H9 (cell line): Measurements from ENCODE around the gene TWSG1. TPM values are rescaled to one million over a fixed set of nuclear protein-coding genes. Genes with fewer than 3 reads are reported as not detected.
A peak's percentile ranks its signal among the peaks of the same experiment; 100 is the strongest.

Experiments
- DNase-seq: peaks from one replicate; pipeline ENCODE4 v3.0.0-alpha.2; 2017
- H2AFZ ChIP-seq: one replicate; pipeline ENCODE4 v1.6.1; 2013; ENCODE audit warnings: mild to moderate bottlenecking, low read length, control low read depth, moderate library complexity
- H2AK5ac ChIP-seq: 2 replicates; pipeline ENCODE4 v1.6.1; 2013; ENCODE audit warnings: low read length, control low read depth, mixed read lengths; ENCODE audit not compliant: insufficient read length
- H2BK120ac ChIP-seq: one replicate; pipeline ENCODE4 v1.6.1; 2013; ENCODE audit warnings: low read depth, mild to moderate bottlenecking, low read length, control low read depth, inconsistent platforms; ENCODE audit not compliant: poor library complexity, severe bottlenecking
- H2BK12ac ChIP-seq: 2 replicates; pipeline ENCODE4 v1.6.1; 2013; ENCODE audit warnings: low read length, control low read depth, mixed read lengths, low read depth; ENCODE audit not compliant: insufficient read length
- H2BK15ac ChIP-seq: 2 replicates; pipeline ENCODE4 v1.6.1; 2013; ENCODE audit warnings: low read depth, low read length, control low read depth
- H2BK20ac ChIP-seq: one replicate; pipeline ENCODE4 v1.6.1; 2013; ENCODE audit warnings: low read depth, mild to moderate bottlenecking, low read length, control low read depth, inconsistent platforms; ENCODE audit not compliant: poor library complexity, severe bottlenecking
- H2BK5ac ChIP-seq: 2 replicates; pipeline ENCODE4 v1.6.1; 2013; ENCODE audit warnings: low read length, control low read depth, mixed read lengths; ENCODE audit not compliant: insufficient read length
- H3K14ac ChIP-seq: 2 replicates; pipeline ENCODE4 v1.6.1; 2013; ENCODE audit warnings: low read length, control low read depth; ENCODE audit not compliant: insufficient read depth
- H3K18ac ChIP-seq: 2 replicates; pipeline ENCODE4 v1.6.1; 2013; ENCODE audit warnings: low read depth, mild to moderate bottlenecking, mixed read lengths, low read length, control low read depth; ENCODE audit not compliant: insufficient read length
- H3K23ac ChIP-seq: 2 replicates; pipeline ENCODE4 v1.6.1; 2013; ENCODE audit warnings: low read length, control low read depth, mixed read lengths, low read depth; ENCODE audit not compliant: insufficient read length
- H3K23me2 ChIP-seq: 2 replicates; pipeline ENCODE4 v1.6.1; 2013; ENCODE audit warnings: low read depth, mild to moderate bottlenecking, mixed read lengths, low read length, control low read depth; ENCODE audit not compliant: insufficient read length, poor library complexity, severe bottlenecking
- H3K27ac ChIP-seq: 2 replicates; pipeline ENCODE4 v1.5.1; 2013; ENCODE audit warnings: low read length, control low read depth, mixed read lengths, low read depth; ENCODE audit not compliant: insufficient read length
- H3K27me3 ChIP-seq: 2 replicates; pipeline ENCODE4 v1.6.1; 2013; ENCODE audit warnings: low read length, control low read depth, inconsistent platforms; ENCODE audit not compliant: insufficient read depth
- H3K4ac ChIP-seq: 2 replicates; pipeline ENCODE4 v1.6.1; 2013; ENCODE audit warnings: low read depth, mild to moderate bottlenecking, control low read depth, inconsistent platforms, low read length, moderate library complexity
- H3K4me1 ChIP-seq: 2 replicates; pipeline ENCODE4 v1.6.1; 2013; ENCODE audit warnings: low read length, control low read depth, inconsistent platforms; ENCODE audit not compliant: insufficient read depth
- H3K4me2 ChIP-seq: 2 replicates; pipeline ENCODE4 v1.6.1; 2013; ENCODE audit warnings: low read length, control low read depth, mixed read lengths; ENCODE audit not compliant: insufficient read length, insufficient read depth
- H3K56ac ChIP-seq: 2 replicates; pipeline ENCODE4 v1.6.1; 2013; ENCODE audit warnings: low read depth, mild to moderate bottlenecking, mixed read lengths, low read length, control low read depth; ENCODE audit not compliant: insufficient read length
- H3K79me1 ChIP-seq: 2 replicates; pipeline ENCODE4 v1.6.1; 2013; ENCODE audit warnings: low read depth, mild to moderate bottlenecking, moderate library complexity, low read length, control low read depth, inconsistent platforms; ENCODE audit not compliant: insufficient read depth, poor library complexity, severe bottlenecking
- H3K79me2 ChIP-seq: 2 replicates; pipeline ENCODE4 v1.6.1; 2013; ENCODE audit warnings: low read length, control low read depth, inconsistent platforms; ENCODE audit not compliant: insufficient read depth
- H3K9ac ChIP-seq: 2 replicates; pipeline ENCODE4 v1.6.1; 2013; ENCODE audit warnings: low read length, control low read depth, mixed read lengths; ENCODE audit not compliant: insufficient read length; ENCODE audit errors: extremely low read depth
- H3K9me3 ChIP-seq: one replicate; pipeline ENCODE4 v1.6.1; 2013; ENCODE audit warnings: low read depth, low read length, inconsistent platforms; ENCODE audit not compliant: control insufficient read depth
- H3T11ph ChIP-seq: one replicate; pipeline ENCODE4 v1.6.1; 2013; ENCODE audit warnings: mild to moderate bottlenecking, low read length, control low read depth, inconsistent platforms
- H4K20me1 ChIP-seq: one replicate; pipeline ENCODE4 v1.6.1; 2013; ENCODE audit not compliant: control insufficient read depth, insufficient read length, insufficient read depth
- H4K5ac ChIP-seq: 2 replicates; pipeline ENCODE4 v1.6.1; 2013; ENCODE audit warnings: low read depth, mild to moderate bottlenecking, mixed read lengths, low read length, control low read depth; ENCODE audit not compliant: insufficient read length
- H4K8ac ChIP-seq: replicated peaks from 2 replicates; pipeline ENCODE4 v1.6.1; 2013; ENCODE audit warnings: low read length, control low read depth, mixed read lengths, low read depth; ENCODE audit not compliant: insufficient read length
- H4K91ac ChIP-seq: 2 replicates; pipeline ENCODE4 v1.6.1; 2013; ENCODE audit warnings: low read depth, mild to moderate bottlenecking, moderate library complexity, mixed read lengths, low read length, control low read depth; ENCODE audit not compliant: insufficient read length
- H3K27ac Mint-ChIP-seq, 3 experiments: 2 replicates in 2 of 3; 3 replicates in 1 of 3; pipeline ENCODE4 v1.8.0; 2020 to 2021; ENCODE audit warnings: mixed read lengths in 3 of 3, mild to moderate bottlenecking in 1 of 3, moderate library complexity in 1 of 3
- H3K27me3 Mint-ChIP-seq: 2 replicates; pipeline ENCODE4 v1.8.0; 2021; ENCODE audit warnings: low read depth, mild to moderate bottlenecking, moderate library complexity, mixed read lengths
- H3K36me3 Mint-ChIP-seq, 3 experiments: 2 replicates in 2 of 3; 3 replicates in 1 of 3; pipeline ENCODE4 v1.8.0; 2020 to 2021; ENCODE audit warnings: low read depth in 3 of 3, mixed read lengths in 3 of 3; ENCODE audit not compliant: insufficient read depth in 1 of 3
- H3K4me1 Mint-ChIP-seq, 2 experiments: 2 replicates each; pipeline ENCODE4 v1.8.0; 2020; ENCODE audit warnings: mixed read lengths in 2 of 2
- H3K4me3 Mint-ChIP-seq, 2 experiments: 2 replicates in 1 of 2; 3 replicates in 1 of 2; pipeline ENCODE4 v1.8.0; 2020 to 2021; ENCODE audit warnings: mild to moderate bottlenecking in 2 of 2, mixed read lengths in 2 of 2, moderate library complexity in 1 of 2
- H3K9me3 Mint-ChIP-seq, 2 experiments: 2 replicates in 1 of 2; 3 replicates in 1 of 2; pipeline ENCODE4 v1.8.0; 2020; ENCODE audit warnings: mild to moderate bottlenecking in 2 of 2, mixed read lengths in 2 of 2, moderate library complexity in 1 of 2
- WGBS: extraction: QIAGEN DNeasy Blood & Tissue Kit; methylation state at CpG from one replicate; pipeline ENCODE4 v1.1.7; 2013; ENCODE audit warnings: missing lambda C conversion rate, low lambda C conversion rate, mixed read lengths; ENCODE audit not compliant: insufficient read length; ENCODE audit errors: extremely low coverage; 5-methylcytosine and 5-hydroxymethylcytosine counted together
- total RNA-seq: library from RNA; stranded (reverse); gene quantifications from 2 replicates; pipeline ENCODE4 v1.2.1, GENCODE V29; 2021
- TF ChIP-seq, protein P1 (sequence below): fragments of 200-600 bp; sonication (generic); conservative IDR thresholded peaks from 3 replicates; pipeline ENCODE4 v1.8.0; 2021; ENCODE audit warnings: antibody characterized with exemption, mild to moderate bottlenecking

TWSG1 gene
- total RNA-seq, 1 experiment from 2014 or later, result 25.7 TPM

DNA sequence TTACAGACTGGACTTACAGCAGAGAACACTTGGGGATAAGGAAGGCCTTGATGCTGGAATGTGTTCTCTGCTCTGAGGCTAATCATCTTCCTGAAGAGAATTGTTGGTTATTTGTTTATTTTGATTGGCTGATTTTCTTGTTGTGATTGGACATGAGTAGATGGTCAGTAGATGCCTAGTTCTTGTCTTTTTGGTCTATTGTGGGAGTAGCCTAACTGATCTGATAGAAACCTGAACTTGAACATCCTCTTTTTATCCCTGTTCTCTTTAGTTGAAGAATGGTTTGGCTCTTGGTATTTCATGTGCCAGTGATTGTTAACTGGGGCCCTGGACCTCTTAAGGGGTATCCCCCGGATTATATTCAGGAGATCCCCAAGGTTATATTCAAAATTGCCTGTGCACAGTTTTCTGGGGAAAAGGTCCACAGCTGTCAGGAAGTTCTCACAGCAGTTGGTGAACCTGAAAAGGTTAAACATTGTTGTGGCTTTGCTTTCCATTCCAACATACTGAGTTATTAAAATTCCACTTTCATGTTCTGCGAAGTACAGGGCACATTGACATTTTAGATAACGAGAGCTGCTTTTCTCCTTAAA, 13.6 kb downstream of the TWSG1 start:
- Histone ChIP-seq H3K79me2 (no peaks in the 10 kb centered on the region), H4K5ac (no peak overlapping the region), H2BK120ac (no peak overlapping the region), H2BK20ac (no peak overlapping the region), H3K27me3 (no peaks in the 10 kb centered on the region), H3K79me1 (no peaks in the 10 kb centered on the region), H3K9me3 (no peaks in the 10 kb centered on the region), H3K23me2 (no peaks in the 10 kb centered on the region), H3K18ac (no peak overlapping the region), H4K20me1 (no peaks in the 10 kb centered on the region), H3K14ac (no peak overlapping the region), H2BK12ac (no peak overlapping the region), H3K9ac (no peak overlapping the region), H2BK5ac (no peak overlapping the region), H2AK5ac (no peak overlapping the region), H3K4me2 (no peak overlapping the region), H2BK15ac (no peak overlapping the region), H3K27ac (no peak overlapping the region), H3K4ac (no peak overlapping the region), H4K8ac (no peak overlapping the region), H4K91ac (no peak overlapping the region), H2AFZ (no peak overlapping the region), H3K23ac (no peak overlapping the region), H3K56ac (no peak overlapping the region), H3K4me1 (no peaks in the 10 kb centered on the region), H3T11ph (no peak overlapping the region)
- Mint-ChIP-seq H3K4me3 (no peak overlapping the region), H3K4me1 (peaks cover 6 to 8% of the 10 kb centered on the region in 2 experiments), H3K27ac (peak overlapping the region in 2 of 3 experiments; percentile 5 to 7; a peak in 1 of 7 replicates), H3K36me3 (peaks cover 7 to 18% (median 17%) of the 10 kb centered on the region in 3 experiments), H3K9me3 (peaks cover 3 to 4% of the 10 kb centered on the region in 2 experiments; a peak in 3 of 5 replicates), H3K27me3 (no peaks in the 10 kb centered on the region)
- no peak for DNase-seq
- TF ChIP-seq, protein P1, sequence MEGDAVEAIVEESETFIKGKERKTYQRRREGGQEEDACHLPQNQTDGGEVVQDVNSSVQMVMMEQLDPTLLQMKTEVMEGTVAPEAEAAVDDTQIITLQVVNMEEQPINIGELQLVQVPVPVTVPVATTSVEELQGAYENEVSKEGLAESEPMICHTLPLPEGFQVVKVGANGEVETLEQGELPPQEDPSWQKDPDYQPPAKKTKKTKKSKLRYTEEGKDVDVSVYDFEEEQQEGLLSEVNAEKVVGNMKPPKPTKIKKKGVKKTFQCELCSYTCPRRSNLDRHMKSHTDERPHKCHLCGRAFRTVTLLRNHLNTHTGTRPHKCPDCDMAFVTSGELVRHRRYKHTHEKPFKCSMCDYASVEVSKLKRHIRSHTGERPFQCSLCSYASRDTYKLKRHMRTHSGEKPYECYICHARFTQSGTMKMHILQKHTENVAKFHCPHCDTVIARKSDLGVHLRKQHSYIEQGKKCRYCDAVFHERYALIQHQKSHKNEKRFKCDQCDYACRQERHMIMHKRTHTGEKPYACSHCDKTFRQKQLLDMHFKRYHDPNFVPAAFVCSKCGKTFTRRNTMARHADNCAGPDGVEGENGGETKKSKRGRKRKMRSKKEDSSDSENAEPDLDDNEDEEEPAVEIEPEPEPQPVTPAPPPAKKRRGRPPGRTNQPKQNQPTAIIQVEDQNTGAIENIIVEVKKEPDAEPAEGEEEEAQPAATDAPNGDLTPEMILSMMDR, result no peak
- no CpG with 5 or more reads among the region's 3 CpGs for WGBS
